ENCODE data around the gene IGFBP2. TPM values are rescaled to one million over a fixed set of nuclear protein-coding genes. Genes with fewer than 3 reads are reported as not detected.

IGFBP2 gene
- total RNA-seq, 3 donors from 2014 or later = 16.0 to 131 (median 115) TPM

- no peak for DNase-seq (ENCODE audit: low spot score in 2 of 2)
- no peaks in the 10 kb centered on the region for H3K27me3 ChIP-seq
- no peak for TF ChIP-seq POLR2A (IDR thresholded peaks at IDR 0.05)
- TF ChIP-seq POLR2AphosphoS5 (IDR thresholded peaks at IDR 0.05) = no peak
- no peak for TF ChIP-seq CTCF (IDR thresholded peaks at IDR 0.05)
- no peak overlapping the region for H3K4me3 ChIP-seq
- no peaks in the 10 kb centered on the region for H3K36me3 ChIP-seq
- H3K4me1 ChIP-seq = no peaks in the 10 kb centered on the region
- no peak overlapping the region for H3K27ac ChIP-seq
- intact Hi-C loops (cut with DNase I; ENCODE audit: low total_unique reads) = no loop called here
- H3K9me3 ChIP-seq = no peaks in the 10 kb centered on the region
Measured at GRCh38 chr2:216620786-216621185, 12.4 kb upstream of the IGFBP2 start.

- Histone ChIP-seq H3K27ac (no peak overlapping the region), H3K4me1 (no peaks in the 10 kb centered on the region), H3K4me3 (no peak overlapping the region), H3K27me3 (no peaks in the 10 kb centered on the region), H3K9me3 (no peaks in the 10 kb centered on the region), H3K36me3 (no peaks in the 10 kb centered on the region)
- intact Hi-C loops (cut with DNase I; ENCODE audit: low total_unique reads) = no loop called here
- TF ChIP-seq POLR2A (IDR thresholded peaks at IDR 0.05) = no peak
- TF ChIP-seq POLR2AphosphoS5 (IDR thresholded peaks at IDR 0.05) = no peak
- no peak for TF ChIP-seq CTCF (IDR thresholded peaks at IDR 0.05)
- DNase-seq (ENCODE audit: low spot score in 2 of 2) = no peak
Measured at GRCh38 chr2:216621292-216621691, 11.9 kb upstream of the IGFBP2 start.

- intact Hi-C loops (cut with DNase I; ENCODE audit: low total_unique reads) = no loop called here
- no peak overlapping the region for H3K4me3 ChIP-seq
- DNase-seq (ENCODE audit: low spot score in 2 of 2) = no peak
- no peaks in the 10 kb centered on the region for H3K27me3 ChIP-seq
- no peak for TF ChIP-seq POLR2AphosphoS5 (IDR thresholded peaks at IDR 0.05)
- no peak for TF ChIP-seq POLR2A (IDR thresholded peaks at IDR 0.05)
- no peak for TF ChIP-seq CTCF (IDR thresholded peaks at IDR 0.05)
- no peaks in the 10 kb centered on the region for H3K4me1 ChIP-seq
- no peak overlapping the region for H3K27ac ChIP-seq
- H3K36me3 ChIP-seq = no peaks in the 10 kb centered on the region
- no peaks in the 10 kb centered on the region for H3K9me3 ChIP-seq
Measured at GRCh38 chr2:216622526-216622925, 10.7 kb upstream of the IGFBP2 start.

- no peaks in the 10 kb centered on the region for H3K9me3 ChIP-seq
- no peaks in the 10 kb centered on the region for H3K36me3 ChIP-seq
- intact Hi-C loops (cut with DNase I; ENCODE audit: low total_unique reads) = no loop called here
- H3K4me3 ChIP-seq = no peak overlapping the region
- TF ChIP-seq POLR2A (IDR thresholded peaks at IDR 0.05) = no peak
- TF ChIP-seq CTCF (IDR thresholded peaks at IDR 0.05) = no peak
- no peak for TF ChIP-seq POLR2AphosphoS5 (IDR thresholded peaks at IDR 0.05)
- no peak overlapping the region for H3K27ac ChIP-seq
- H3K4me1 ChIP-seq = no peaks in the 10 kb centered on the region
- H3K27me3 ChIP-seq = no peaks in the 10 kb centered on the region
- DNase-seq (ENCODE audit: low spot score in 2 of 2) = no peak
Measured at GRCh38 chr2:216624251-216624650, 9.0 kb upstream of the IGFBP2 start.

- DNase-seq (ENCODE audit: low spot score in 2 of 2) = no peak
- TF ChIP-seq POLR2AphosphoS5 (IDR thresholded peaks at IDR 0.05) (no peak), CTCF (IDR thresholded peaks at IDR 0.05) (no peak), POLR2A (IDR thresholded peaks at IDR 0.05) (no peak)
Measured at GRCh38 chr2:216626168-216626874, 6.9 kb upstream of the IGFBP2 start.

More at GRCh38 chr2:216626168-216626874, 6.9 kb upstream of the IGFBP2 start:
- H3K36me3 ChIP-seq = no peaks in the 10 kb centered on the region
- H3K4me1 ChIP-seq = no peaks in the 10 kb centered on the region
- H3K4me3 ChIP-seq = no peak overlapping the region
- no peaks in the 10 kb centered on the region for H3K27me3 ChIP-seq
- H3K27ac ChIP-seq = no peak overlapping the region
- no peaks in the 10 kb centered on the region for H3K9me3 ChIP-seq
- intact Hi-C loops (cut with DNase I; ENCODE audit: low total_unique reads) = no loop called here

Data from breast epithelium (tissue), 4 donors.